ENCODE results near the gene ZNF282. TPM values are rescaled to one million over a fixed set of nuclear protein-coding genes. Genes with fewer than 3 reads are reported as not detected.
A peak's percentile ranks its signal among the peaks of the same experiment; 100 is the strongest.

The ZNF282 gene
- total and polyA plus RNA-seq, 9 of the 15 experiments (the other 6 are each of a cell fraction or from before 2014, with no cell fraction given) = 0.76 to 58.6 (median 17.4) TPM

GRCh38 chr7:149261829-149262617, 66.7 kb downstream of the ZNF282 start, which contains the start of gene ZNF783:
Gene ZNF783, plus strand, starts transcription at chr7:149262196. Its CDS starts 138 bp downstream, at chr7:149262334.
- H3K79me2 ChIP-seq (ENCODE audit: control insufficient read depth, insufficient read depth, low read length) = peaks cover 6% of the 10 kb centered on the region; the same call in 1 of the 3 replicates
- no peaks in the 10 kb centered on the region for H4K20me1 ChIP-seq (replicated peaks; ENCODE audit: control insufficient read depth, insufficient read depth, low read length)
- intact Hi-C loops (cut with micrococcal nuclease) (no loop called here), in situ Hi-C loops (cut with MboI) (no loop called here)
- H3K4me2 ChIP-seq (ENCODE audit: insufficient read depth, low read length) = peak within 1 kb of the TSS; percentile 69
- no peaks in the 10 kb centered on the region for H3K9me3 ChIP-seq (replicated peaks; ENCODE audit: control insufficient read depth, insufficient read depth, low read depth, low read length)
- peaks cover 3 to 21% of the 10 kb centered on the region in 2 experiments; a peak in 2 of 5 replicates for H3K4me1 ChIP-seq (replicated peaks in 1 of 2; ENCODE audit: control insufficient read depth in 2 of 2, insufficient read depth in 2 of 2, low read length in 2 of 2)
- H3K36me3 ChIP-seq (ENCODE audit: control insufficient read depth, insufficient read depth, low read length) = peaks cover 12% of the 10 kb centered on the region; the same call in 2 of the 3 replicates
- 49% methylated on average over 101 of the region's 115 CpGs for WGBS (ENCODE audit: insufficient coverage, low coverage, missing lambda C conversion rate)
- DNase-seq (ENCODE audit: extremely low read depth in 1 of 4, low spot score in 3 of 4) (peak; percentile 83 to 87 (median 84)), ATAC-seq (peak; percentile 87), FAIRE-seq (no peak)
- peak within 1 kb of the TSS; percentile 42 for H3K4me3 ChIP-seq
- POLR2A ChIA-PET = interaction anchor here (0.7 to 1.3 kb wide), 5 partner anchors 9 to 259 kb away, joined by 3 to 5 read pairs (median 4); no protein-coding TSS in a partner anchor
- no peaks in the 10 kb centered on the region for H3K9me1 ChIP-seq (ENCODE audit: control insufficient read depth, insufficient read depth, low read length)
- H3K27ac ChIP-seq (ENCODE audit: extremely low read depth, low read depth, low read length) = peak within 1 kb of the TSS; percentile 70
- peak within 1 kb of the TSS; percentile 64 to 94 for H3K9ac ChIP-seq (ENCODE audit: insufficient read depth in 1 of 2, low read depth in 2 of 2, low read length in 2 of 2)
- CTCF ChIA-PET (ENCODE audit: low intra/inter-chr PET ratio) = interaction anchor here (0.6 to 0.8 kb wide), 3 partner anchors 13 to 235 kb away, joined by 3 read pairs; no protein-coding TSS in a partner anchor
- peaks cover 7 to 28% of the 10 kb centered on the region in 2 experiments; a peak in 3 of 5 replicates for H3K27me3 ChIP-seq (ENCODE audit: control insufficient read depth in 2 of 2, insufficient read depth in 2 of 2, low read length in 2 of 2)
- peak within 1 kb of the TSS; percentile 83 for H2AFZ ChIP-seq (ENCODE audit: low read depth, low read length)
- BruUV-seq (replicated peaks) = no TSS peak
- TF ChIP-seq ESRRA (IDR thresholded peaks at IDR 0.05; ENCODE audit: borderline replicate concordance, low read depth) (no peak), ZNF644 (tag; IDR thresholded peaks at IDR 0.05; ENCODE audit: low read depth) (no peak), ZNF407 (IDR thresholded peaks at IDR 0.05; ENCODE audit: low read depth) (no peak), SUPT5H (IDR thresholded peaks at IDR 0.05) (no peak), ZNF175 (CRISPR knock-in tag; IDR thresholded peaks at IDR 0.05; ENCODE audit: low read depth) (0 out of 2 replicates have a peak, but pooled peaks have one; percentile 29), ZNF395 (CRISPR knock-in tag; IDR thresholded peaks at IDR 0.05) (peak; percentile 83), XRCC3 (IDR thresholded peaks at IDR 0.05) (no peak), POLR2A (conservative IDR thresholded peaks at IDR 0.05) (no peak; the same call in 1 of the 2 replicates), SMARCE1 (IDR thresholded peaks at IDR 0.05) (no peak), CEBPG (CRISPR knock-in tag; IDR thresholded peaks at IDR 0.05) (no peak), CEBPG (tag; conservative IDR thresholded peaks at IDR 0.05 in 1 of 2, IDR thresholded peaks at IDR 0.05 in 1 of 2) (no peak)
